GM18517 (cell line): Measurements from ENCODE around the gene LARP4B.

Experiments used
- ATAC-seq: cut with Tn5 transposase; IDR thresholded peaks from one replicate; pipeline ENCODE4 v1.9.1; 2021; ENCODE audit warnings: mild to moderate bottlenecking, moderate library complexity; ENCODE audit not compliant: unreplicated experiment

The LARP4B gene

DNA sequence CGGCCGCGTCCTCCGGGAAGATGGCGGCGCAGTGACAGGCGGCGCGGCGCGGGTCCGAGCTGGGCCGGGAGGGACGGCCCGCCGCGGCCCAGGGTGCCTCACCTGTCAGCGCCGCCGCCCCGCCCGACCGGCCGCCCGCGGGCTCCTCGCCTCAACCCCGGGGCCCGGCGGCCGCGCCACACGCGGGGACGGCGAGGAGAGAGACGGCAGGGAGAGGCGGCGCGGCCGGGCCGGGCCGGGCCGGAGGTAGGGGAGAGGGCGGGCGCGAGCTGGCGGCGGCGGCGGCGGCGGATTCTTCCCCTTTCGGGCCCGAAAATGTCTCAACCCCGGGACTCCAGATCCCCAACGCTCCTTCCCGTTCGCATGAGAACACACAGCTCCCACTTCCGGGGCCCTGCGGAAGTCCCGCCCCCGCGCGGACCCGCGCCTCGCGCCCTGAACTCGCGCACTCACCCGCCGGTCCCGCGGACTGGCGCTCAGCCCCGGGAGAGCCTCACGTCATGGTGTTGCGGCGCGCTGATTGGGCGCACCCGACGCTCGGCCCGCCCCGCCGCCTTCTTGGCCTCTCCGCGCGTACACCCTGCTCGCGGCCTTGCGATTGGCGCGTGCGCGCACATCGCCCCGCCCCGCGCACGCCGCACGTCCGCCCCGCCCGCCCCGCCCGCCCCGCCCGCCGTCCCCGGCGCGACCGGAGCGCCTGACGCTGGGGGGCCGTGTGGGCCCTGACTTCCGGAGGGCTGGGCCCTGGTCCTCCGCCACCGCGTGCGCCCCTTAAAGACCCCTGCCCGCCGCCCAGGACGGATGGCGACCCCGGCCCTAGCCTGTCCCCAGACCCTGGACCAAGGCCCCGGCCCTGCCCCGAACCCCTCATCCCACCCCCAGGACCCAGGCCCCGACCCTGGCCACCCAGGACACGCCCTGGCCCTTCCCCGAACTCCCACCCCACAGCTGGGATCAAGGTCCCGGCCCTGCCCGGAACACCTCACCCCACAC is at the start of gene LARP4B:
LARP4B (minus strand) TSS at position 380 of the 993 bp plus-strand sequence. CDS start 45,984 bp downstream, outside the sequence.
- ATAC-seq: peak; percentile 90

DNA sequence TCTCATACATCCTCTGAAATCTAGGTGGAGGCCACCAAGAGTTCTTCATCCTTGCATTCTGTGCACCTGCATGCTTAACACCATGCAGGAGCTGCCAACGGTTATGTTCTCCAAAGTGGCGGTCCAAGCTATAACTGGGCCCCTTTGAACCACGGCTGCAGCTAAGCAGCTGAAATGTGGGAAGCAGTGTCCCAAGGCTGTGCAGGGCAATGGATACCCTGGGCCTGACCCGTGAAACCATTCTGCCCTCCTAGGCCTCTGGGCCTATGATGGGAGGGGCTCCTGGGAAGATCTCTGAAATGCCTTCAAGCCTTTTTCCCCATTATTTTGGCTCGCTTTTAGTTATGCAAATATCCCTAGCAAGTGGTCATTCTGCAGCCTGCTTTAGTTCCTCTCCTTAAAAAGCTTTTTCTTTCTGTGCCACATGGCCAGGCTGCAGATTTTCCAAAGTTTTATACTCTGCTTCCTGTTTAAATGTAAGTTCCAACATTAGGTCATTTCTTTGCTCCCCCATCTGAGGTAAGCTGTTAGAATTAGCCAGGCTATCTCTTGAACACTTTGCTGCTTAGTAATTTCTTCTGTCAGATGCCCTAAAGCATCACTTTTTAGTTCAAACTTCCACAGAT is 49.1 kb upstream of the LARP4B start:
- ATAC-seq: no peak

DNA sequence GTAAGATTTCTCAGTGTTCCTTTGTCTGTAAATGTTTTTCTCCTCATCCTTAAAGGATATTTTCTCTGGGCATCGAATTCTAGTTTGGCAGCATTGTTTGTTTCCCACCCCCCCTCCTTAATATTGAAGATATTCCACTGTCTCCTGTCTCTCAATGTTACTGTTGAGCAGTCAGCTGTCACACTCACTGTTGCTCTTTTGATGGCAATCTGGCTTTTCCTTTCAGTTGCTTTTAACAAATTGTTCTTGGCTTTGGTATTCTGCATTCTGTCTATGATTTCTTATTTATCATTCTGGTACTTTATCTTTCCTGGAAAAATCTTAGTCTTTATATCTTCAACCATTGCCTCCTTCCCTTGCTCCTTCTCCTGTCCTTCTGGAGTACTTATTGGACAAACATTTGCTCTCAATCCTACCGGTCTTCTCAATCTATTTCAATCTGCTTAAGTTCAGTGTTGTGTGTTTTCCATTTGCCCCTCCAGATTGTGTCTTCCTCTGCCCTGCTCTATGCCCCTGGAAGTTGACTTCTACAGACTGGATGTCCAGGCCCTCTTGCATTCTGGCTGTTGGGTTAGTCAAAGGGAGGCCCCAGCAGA is 47.4 kb upstream of the LARP4B start:
- no peak for ATAC-seq

DNA sequence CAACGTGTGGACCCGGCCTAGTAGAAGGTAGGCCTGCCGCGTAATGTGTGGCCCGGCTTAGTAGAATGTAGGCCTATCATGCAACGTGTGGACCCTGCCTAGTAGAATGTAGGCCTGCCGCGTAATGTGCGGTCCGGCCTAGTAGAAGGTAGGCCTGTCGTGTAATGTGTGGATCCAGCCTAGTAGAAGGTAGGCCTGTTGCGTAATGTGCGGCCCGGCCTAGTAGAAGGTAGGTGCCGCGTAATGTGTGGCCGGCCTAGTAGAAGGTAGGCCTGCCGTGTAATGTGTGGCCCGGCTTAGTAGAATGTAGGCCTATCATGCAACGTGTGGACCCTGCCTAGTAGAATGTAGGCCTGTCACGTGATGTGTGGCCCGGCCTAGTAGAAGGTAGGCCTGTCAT is 44.8 kb upstream of the LARP4B start:
- no peak for ATAC-seq

DNA sequence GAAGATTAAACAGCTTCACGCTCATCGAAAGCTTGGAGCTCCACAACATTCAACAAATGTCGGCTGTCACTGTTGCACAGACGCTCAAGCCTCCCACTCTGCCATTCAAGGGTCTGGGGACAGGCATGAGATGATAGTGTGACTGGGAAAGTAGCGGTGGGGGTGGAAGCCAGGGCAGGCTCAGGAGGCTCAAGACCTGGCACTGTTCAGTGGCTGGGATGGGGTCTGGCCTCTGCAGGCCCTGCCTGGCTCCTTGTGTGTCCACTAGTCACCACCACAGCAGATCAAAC is 43.2 kb upstream of the LARP4B start:
- ATAC-seq: no peak

DNA sequence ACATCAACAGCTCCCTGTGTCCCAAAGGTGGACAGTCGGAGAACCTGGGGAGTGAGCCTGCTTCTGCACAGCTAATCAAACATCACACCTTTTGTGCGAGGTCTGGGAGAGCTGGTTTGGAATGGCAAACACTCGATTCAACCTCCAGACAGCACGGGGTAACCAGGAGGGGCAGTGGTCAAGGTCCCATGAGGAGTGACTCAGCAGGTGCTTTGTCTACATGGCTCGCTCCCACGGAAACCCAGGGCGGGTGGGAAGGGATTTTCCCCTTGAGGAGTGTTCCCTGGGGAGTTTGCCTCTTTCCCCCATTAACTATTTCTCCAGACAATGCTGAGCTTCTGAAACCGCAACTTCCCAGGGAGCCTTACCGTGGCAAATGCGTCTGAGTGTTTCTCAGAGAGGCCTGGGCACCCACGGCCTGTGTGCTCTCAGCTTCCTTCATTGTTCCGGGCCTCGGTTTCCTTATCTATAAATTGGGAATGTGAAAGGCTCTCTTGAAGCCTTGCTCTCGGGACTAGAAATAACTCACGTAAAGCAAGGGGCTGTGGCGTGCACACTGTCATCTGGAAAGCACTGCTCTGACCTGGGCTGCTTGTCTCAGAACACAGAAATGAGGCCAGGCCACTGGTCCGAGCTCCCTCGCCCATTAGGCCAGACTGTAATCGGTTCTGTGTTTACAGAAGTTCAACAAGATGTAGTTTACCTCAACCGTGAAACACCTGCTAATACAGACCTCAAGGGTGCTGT is 42.7 kb upstream of the LARP4B start:
- ATAC-seq: no peak

DNA sequence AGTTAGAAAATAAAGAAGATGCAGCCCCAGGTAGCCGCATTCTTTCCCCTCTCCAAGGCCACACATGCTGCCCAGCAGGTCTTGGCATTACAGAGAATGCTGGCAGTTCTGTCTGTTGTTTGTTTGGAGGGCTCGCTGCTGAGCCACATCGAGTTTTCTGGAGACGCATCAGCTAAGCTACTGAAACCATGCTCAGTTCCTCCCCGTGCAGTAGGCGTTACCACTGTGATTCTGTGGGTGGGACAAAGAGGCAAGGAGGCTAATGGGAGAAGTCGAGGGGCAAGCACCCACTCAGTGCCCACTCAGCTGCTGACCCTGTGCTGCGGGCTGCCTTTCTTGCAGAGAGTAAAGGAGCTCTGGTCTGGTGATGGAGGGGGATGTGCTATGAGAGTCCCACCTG is 41.3 kb upstream of the LARP4B start:
- no peak for ATAC-seq

DNA sequence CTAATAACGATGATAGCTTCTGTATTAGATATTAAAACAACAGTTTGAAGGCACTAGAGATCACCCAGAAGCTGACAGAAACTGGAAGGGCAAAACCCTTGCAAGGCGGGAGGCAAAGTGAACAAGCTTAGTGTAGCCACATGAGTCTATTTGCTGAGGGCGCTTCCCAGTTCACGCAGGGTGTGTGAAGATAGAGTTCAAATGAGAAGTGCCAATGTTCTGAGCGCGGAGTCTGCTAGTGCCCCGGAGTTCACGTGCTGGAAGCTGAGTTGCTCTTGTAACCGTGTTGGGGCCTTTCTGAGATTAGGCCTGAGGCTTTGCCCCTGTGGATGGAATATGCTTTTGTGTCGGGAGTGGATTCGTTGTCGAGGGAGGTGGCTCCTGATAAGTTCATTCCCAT is 40.1 kb upstream of the LARP4B start:
- ATAC-seq: no peak

DNA sequence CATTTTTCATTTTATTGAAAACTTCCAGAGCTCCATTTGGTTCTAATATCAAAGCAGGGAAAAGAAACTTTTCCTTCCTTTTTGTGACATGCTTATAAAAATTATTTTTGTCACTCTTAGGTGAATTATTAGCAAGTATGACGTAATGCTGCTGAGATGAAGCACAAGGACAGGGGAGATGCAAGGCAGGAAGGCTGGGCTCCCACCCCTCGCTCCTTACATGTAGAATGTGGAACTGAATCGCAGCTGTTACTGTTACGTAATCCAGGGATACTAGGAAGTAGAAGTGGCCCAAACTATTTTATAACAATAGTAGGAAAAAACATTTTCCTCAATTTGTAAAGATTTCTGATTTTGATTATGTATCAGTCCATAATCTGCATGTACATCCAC is 39.6 kb upstream of the LARP4B start:
- no peak for ATAC-seq

DNA sequence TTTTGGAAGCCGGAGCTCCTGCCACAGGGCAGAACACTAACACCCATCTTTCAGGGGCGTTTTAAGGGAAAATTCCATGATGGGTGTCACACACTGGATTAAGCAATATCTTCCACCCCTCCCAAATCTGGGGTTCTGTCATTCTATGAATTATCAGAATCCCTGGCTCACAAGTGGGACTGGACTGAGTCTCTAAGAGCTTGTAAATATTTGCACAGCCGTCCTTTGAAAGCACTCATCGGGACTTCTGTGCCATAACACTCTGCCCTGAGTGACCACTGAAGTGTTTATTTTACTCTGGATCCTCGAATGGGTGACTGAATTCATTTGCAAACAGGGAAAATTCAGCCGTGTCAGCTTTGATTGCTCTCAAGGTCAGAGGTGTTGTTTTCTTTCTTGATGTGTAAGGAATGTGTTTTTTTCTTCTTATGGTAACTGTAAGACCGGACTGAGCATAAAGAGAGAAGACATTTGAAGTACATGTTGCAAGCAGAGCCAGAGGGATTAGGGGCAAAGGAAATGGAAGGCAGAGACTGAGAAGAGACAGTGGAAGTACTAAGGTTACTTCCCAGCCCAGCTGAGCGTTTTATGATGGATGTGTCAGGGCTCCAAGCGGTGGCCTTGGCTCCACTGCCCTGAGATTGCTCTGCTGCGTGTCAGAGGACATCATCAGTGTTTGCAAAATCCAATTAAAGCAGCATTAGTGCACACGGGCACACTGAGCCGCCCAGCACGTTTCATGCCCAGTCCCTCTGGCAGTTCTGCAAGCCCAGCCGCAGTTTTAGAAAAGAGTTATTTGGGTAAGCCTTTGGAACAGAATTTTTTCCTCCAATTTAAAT is 39.0 kb upstream of the LARP4B start:
- ATAC-seq: no peak

DNA sequence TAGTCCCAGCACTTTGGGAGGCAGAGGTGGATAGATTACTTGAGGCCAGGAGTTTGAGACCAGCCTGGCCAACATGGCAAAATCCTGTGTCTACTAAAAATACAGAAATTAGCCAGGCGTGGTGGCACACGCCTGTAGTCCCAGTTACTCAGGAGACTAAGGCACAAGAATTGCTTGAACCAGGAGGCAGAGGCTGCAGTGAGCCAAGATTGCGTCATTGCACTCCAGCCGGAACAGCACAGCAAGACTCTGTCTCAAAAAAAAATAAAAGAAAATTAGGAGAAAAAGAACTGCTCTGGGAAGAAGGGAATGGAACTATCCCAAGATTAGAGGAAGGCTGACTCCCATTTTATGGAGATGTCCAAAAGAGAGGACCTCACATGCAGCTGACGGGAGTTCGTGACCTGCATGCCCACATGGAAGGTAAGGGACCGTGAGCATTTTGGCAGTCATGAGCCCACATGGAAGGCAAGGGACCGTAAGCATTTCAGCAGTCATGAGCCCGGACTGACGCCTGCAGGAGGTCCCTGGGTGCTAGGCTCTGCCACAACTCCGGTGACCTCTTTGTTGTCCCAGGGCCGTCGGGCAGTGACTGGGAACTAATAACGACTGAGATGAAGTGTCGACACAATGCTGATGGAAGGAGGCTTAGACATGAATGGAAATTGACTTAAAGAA is 38.1 kb upstream of the LARP4B start:
- no peak for ATAC-seq

DNA sequence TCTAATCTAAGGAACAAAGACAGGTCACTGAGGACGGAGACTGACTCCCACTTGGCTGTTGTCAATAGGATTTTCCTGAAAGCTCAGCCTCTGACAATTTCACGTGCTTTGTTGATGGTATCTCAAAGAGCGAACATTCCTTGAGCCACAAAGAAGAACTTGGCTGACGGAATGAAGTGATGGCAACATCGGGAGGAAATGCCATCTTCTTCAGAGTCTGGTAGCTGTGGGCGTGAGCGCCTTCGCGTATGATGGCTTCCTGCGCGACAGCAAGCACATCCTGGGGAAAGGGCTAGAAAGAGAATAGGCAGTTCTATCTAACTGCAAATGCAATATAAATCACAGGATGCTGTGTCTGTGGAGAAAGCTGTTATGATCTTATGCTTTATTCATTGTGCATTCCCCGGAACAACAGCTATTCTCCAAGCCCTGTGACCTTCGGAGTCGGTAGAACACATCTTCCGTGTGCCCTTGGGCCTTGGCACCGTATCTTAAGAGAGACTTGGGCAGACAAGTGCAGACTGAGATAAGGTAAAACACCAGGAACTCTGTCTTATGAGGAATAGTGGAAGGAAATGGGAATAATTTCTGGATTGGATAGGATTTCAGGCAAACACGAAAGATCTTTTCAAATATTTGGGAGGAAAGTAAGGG is 37.2 kb upstream of the LARP4B start:
- no peak for ATAC-seq

DNA sequence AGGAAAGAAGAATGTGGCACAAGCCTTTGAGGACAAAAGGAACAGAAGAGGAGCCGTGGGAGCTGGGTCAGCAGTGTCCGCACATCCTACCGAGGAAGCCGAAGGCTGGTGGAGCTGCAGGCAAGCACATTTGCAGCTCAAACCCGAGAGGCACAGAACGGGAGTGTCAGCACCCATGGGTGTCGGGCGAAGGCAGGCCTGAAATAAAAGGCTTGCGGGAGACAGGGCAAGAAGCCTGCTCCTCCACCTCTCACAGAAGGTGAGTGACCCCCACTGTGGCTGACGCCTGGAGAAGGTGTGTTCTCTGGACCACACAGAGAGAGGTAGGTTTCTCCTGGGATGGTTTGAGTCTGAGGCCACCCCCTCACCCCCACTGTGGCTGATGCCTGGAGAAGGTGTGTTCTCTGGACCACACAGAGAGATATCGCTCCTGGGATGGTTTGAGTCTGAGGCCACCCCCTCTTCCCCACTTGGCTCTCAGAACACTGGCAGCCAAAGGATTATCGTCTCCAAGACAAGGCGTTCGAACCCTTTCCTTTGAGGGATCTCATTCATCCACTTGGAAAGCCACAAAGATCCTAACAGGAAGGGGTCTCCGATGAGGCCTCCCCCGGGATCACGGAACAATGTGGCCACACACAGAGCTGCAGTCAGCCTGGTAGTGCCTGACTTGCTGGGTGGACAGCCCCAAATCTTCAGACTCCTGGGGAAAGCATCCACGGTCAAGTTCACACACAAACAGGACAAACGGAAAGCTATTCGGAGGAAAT is 35.1 kb upstream of the LARP4B start:
- no peak for ATAC-seq

DNA sequence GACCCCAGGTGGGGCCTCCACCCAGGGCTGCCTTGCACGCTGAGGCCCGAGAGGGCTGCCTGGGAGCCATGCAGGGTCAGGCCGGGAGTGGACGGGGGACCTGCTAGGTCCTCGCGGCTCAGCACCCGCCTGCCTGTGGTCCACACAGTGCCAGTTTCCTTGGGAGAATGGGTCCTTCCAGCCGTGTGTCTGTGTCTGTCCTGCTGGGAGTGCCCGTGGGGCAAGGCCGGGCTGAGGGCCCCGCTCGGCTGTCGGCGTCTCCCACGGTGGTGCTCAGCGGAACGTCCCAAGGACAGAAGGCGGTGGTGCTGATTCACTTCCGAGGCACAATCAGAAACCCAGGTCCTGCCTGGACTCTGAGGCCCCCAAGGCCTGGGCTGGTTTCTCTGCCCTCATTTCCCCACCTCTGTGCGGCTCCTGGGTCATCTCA is 33.5 kb upstream of the LARP4B start:
- no peak for ATAC-seq

DNA sequence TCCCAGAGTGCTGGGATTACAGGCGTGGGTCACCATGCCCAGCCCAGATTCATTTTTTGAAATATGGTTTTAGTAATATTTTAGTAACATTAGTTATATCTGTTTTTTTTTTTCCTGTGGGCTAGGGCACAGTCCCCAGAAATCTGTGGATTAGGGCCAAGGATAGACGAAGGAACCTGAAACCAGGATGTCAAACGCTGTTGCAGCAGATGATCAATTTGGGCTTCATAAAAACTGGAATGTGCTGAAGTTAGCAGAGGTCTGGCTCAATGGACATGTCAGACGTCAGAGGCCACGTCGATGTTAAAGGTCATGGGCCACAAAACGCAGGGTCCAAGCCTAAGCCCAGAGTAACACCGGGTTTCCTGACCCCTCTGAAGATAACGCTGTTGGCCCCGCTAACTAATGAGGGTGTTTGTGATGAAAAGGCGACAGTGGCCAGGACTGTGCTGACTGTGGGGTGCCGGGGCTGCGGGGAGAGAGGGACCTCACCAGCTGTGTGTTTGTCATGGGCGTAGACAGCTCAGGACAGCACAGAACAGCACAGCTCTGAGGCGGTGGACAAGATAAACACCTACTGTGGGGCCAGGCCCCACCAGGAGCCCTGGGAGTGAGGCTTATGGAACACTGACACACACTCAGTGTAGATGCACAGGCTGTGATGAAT is 32.9 kb upstream of the LARP4B start:
- no peak for ATAC-seq

DNA sequence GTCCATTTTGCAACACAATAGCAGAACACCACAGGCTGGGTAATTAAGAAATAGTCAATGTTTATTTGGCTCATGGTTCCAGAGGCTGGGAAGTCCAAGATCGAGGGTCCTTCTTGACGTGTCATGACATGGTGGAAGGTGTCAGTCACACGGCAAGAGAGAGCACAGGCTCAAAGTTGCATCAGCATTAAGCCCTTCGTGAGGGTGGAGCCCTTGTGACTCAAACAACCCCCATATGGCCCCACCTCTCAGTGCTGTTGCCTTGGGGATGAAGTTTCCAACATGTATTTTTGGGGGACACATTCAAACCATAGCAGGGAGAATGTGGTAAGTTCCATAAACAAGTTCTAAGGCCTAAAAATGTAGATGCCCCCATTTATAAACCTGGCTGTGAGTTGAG is 32.1 kb upstream of the LARP4B start:
- ATAC-seq: no peak

DNA sequence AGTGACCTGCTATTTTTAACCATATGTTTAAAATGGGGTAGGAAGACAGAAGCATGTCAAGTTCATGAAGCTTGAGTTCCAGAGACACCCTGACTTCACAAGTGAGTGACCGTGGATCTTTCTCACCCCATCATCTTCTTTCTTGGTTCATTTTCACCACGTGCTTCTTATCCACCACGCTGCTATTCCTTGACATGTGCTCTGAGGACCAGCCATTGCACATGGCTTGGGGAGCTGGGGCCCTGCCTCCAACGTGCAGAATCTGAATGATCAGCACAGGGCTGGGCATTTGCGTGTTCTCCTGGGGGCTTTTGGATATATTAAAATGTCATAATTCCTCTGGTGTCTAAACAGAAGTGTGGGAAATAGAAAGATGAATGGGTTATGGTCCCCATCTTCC is 31.7 kb upstream of the LARP4B start:
- no peak for ATAC-seq

DNA sequence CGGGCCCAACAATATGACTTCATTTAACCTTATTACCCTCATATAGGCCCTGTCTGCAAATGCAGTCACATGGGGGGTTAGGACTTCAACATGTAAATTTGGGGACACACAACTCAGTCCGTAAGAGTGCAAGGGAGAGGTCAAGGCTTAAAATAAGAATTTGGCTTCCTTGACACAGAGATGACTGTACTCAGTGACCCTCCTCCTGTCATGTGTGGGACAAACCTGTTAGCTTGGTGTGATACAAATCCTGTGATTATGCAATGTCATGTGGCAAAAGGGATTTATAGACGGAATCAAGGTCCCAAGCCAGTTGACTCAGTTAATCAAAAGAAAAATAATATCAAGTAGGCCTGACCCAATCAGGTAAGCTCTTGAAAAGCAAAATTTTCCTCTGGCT is 30.8 kb upstream of the LARP4B start:
- no peak for ATAC-seq
